Suppressor macrophage (primary cell): ENCODE data around the gene GDPD3.
A peak's percentile ranks its signal among the peaks of the same experiment; 100 is the strongest.
"Not testable (repeated sequence)": the region's sequence is repeated elsewhere in the genome, so short reads cannot be mapped to it uniquely, and the experiment has no call there.

Experiments
- DNase-seq, 4 experiments: peaks; one replicate each; pipeline ENCODE4 v3.0.0-alpha.2; 2020 to 2022
- total RNA-seq, 17 experiments: gene quantifications; one replicate each; lab custom pipeline; 2026; ENCODE audit warnings: mixed read lengths in 6 of 17, inconsistent platforms in 3 of 17; lab: John Stamatoyannopoulos, UW

Gene GDPD3, protein sequence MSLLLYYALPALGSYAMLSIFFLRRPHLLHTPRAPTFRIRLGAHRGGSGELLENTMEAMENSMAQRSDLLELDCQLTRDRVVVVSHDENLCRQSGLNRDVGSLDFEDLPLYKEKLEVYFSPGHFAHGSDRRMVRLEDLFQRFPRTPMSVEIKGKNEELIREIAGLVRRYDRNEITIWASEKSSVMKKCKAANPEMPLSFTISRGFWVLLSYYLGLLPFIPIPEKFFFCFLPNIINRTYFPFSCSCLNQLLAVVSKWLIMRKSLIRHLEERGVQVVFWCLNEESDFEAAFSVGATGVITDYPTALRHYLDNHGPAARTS
- 0 to 1.7 (median 0.18) reads per million in 17 experiments for total RNA-seq

GRCh38 chr16:30113031-30113710 is at the start of gene GDPD3:
Gene GDPD3 (minus strand): TSS chr16:30113537. CDS start chr16:30113478, 59 bp downstream.
- no peak for DNase-seq

DNA sequence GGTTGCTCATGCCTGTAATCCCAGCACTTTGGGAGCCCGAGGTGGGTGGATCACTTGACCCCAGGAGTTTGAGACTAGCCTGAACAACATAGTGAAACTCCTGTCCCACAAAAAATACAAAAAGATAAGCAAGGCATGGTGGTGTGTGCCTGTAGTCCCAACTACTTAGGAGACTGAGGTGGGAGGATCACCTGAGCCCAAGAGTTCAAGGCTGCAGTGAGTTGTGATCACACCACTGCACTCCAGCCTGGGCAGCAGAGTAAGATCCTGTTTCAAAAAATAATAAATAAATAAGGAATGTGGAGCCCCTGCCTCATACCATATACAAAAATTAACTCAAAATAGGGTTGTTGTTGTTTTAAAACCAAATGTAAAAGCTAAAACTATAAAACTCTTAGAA is 43.9 kb upstream of the GDPD3 start:
- DNase-seq = no peak

- DNase-seq = no peak
These were observed 41.9 kb upstream of the GDPD3 start for GRCh38 chr16:30155188-30155587.

DNA sequence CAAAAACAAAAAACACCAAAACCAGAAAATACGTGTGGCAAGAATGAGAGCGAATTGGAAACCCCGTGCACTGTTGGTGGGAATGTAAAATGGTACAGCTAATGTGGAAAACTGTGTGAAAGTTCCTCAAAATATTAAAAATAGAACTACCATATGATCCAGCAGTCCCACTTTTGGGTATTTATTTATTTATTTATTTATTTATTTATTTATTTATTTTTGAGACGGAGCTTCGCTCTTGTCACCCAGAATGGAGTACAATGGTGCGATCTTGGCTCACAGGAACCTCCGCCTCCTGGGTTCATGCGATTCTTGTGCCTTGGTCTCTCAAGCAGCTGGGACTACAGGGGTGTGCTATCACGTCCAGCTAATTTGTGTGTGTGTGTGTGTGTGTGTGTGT is 39.2 kb upstream of the GDPD3 start:
- DNase-seq = no peak

DNA sequence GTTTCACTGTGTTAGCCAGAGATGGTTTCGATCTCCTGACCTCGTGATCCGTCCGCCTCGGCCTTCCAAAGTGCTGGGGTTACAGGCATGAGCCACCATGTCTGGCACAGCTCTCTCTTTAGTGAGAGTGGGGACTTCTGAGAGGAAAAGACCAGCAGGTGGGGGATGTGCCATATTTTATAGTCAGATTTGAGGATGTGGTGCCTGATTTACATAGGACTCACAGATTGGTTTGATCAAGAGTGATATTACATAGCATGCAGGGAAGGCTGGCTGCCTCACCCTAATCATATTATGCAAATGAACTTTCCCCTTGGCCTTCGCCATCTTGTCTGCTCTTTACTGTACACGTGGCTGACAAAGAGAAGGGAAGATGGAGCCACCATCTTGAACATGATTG is 37.8 kb upstream of the GDPD3 start:
- no peak for DNase-seq

- peak; percentile 33 to 88 (median 68) for DNase-seq
These were observed 36.1 kb upstream of the GDPD3 start for GRCh38 chr16:30149250-30149930.

DNA sequence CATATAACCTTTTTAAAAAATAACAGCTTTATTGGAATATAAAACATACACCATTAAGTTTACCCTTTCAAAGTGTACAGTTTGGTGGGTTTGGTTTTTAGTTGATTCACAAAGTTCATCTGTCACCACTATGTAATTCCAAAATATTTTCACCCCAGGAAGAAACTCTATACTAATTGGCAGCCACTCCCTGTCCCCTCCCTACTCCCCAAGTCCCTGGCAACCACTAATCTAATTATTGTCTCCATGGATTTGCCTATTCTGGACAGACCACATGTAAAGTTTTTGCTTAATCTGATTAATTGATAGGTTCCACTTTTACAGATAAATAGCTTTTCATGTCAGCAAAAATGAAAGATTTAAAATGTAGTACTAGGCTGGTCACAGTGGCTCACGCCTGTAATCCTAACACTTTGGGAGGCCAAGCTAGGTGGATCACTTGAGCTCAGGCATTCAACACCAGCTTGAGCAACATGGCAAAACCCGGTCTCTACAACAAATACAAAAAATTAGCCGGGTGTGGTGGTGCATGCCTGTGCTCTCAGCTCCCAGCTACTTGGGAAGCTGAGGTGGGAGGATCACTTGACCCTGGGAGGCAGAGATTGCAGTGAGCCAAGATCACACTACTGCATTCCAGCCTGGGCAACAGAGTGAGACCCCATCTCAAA is 34.6 kb upstream of the GDPD3 start:
- DNase-seq = no peak

GRCh38 chr16:30145657-30146056 is 32.3 kb upstream of the GDPD3 start:
- no peak for DNase-seq

DNA sequence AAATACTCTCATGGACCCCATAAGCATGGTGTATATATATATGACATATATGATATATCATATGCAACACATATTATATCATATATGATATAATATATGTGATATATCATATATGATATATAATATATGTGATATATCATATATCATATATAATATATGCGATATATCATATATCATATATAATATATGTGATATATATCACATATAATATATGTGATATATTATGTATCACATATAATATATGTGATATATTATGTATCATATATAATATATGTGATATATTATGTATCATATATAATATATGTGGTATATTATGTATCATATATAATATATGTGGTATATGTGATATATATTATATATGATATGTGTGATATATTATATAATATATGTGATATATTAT is 31.6 kb upstream of the GDPD3 start:
- DNase-seq = no peak

- DNase-seq = no peak
These were observed 30.7 kb upstream of the GDPD3 start for GRCh38 chr16:30144017-30144416.

GRCh38 chr16:30143347-30143702 is 30.0 kb upstream of the GDPD3 start:
- no peak for DNase-seq

DNA sequence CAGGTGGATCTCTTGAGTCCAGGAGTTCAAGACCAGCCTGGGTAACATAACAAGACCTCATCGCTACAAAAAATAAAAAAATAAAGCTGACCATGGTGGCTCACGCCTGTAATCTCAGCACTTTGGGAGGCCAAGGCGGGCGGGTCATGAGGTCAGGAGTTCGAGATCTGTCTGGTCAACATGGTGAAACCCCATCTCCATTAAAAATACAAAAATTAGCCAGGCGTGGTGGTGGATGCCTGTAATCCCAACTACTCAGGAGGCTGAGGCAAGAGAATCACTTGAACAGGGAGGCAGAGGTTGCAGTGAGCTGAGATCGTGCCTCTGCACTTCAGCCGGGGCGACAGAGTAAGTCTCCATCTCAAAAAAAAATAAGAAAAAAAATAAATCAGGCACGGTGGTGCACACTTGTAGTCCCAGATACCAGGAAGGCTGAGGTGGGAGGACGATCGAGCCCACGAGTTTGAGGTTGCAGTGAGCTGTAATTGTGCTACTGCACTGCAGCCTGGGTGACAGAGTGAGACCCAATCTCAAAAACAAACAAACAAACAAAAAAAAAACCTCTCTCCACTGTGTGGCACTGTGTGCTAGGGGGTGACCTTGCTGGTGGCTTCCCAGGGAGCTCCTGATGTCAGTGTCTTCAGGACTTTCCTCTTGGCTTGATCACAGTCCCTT is 29.5 kb upstream of the GDPD3 start:
- peak; percentile 54 to 76 (median 73) for DNase-seq

DNA sequence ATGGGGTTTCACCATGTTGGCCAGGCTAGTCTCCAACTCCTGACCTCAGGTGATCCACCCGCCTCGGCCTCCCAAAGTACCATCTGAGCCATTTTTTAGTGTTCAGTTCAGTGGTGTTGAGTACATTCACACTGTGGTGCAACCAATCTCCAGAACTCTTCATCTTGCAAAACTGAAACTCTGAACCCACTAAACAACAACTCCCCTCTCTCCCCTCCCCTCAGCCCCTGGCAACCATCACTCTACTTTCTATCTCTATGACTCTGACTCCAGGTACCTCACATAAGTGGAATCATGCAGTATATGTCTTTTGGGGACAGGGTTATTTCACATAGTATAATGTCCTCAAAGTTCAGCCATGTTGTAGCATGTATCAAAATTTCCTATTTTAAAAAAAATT is 28.4 kb upstream of the GDPD3 start:
- no peak for DNase-seq

GRCh38 chr16:30139583-30140481 is 26.5 kb upstream of the GDPD3 start:
- DNase-seq = peak; percentile 20 to 54 (median 41)

DNA sequence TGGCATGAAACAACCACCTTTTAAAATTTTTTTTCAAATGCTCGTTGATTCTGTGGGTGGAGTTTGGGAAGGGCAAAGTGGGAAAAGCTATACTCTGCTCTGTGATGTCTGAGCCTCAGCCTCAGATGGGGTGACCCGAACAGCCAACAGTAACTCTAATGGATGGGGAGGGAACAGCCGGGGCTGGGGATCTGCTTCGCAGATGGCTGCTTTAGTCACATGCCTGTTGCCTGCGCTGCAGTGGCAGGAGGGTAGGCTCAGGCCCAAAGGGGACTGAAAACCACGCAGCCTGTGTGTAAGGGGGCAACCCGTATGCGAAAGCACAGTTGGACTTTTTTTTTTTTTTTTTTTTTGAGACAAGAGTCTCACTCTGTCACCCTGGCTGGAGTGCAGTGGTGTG is 24.6 kb upstream of the GDPD3 start:
- DNase-seq = no peak

DNA sequence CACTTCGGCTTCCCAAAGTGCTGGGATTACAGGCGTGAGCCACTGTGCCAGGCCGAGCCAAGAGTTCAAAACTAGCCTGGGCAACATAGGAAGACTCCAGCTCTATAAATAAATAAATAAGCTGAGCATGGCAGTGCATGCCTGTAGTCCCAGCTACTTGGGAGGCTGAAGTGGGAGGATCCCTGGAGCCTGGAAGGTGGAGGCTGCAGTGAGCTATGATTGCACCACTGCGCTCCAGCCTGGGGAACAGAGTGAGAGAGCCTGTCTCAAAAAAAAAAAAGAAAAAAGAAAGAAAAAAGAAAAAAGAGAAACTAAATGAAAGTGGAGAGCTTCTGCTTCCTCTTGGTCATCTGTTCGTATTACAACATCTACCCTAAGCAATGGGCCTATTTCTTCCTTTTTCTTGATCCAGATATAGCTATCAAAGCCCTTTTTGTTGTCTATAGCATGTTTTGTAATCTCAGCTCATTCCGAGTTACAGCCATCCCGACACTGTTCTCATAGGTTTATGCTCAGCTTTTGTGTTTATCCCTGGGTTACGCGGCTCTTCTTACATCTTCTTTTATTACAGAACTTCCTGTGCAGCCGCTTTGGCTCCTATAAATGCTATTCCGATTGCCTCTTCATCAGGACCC is 23.8 kb upstream of the GDPD3 start:
- DNase-seq = peak; percentile 63 to 90 (median 81)

DNA sequence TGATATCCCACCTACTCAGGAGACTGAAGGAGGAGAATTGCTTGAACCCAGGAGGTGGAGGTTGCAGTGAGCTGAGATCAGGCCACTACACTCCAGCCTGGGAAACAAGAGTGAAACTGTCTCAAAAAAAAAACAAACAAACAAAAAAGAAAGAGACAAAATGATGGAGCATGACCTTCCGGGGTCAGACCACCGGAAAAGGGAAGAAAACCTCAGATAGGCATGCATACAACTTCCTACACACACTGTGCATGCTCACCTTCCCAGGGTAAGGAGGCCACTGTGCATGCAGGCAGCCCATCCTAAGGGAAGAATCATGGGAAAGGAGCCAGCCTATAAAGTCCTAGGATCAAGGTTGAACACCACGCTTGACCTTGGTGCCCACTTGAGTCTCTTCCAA is 19.3 kb upstream of the GDPD3 start:
- DNase-seq = no peak

GRCh38 chr16:30131869-30132475 is 18.6 kb upstream of the GDPD3 start:
- no peak for DNase-seq

- DNase-seq = no peak
These were observed 14.7 kb upstream of the GDPD3 start for GRCh38 chr16:30127993-30128392.

DNA sequence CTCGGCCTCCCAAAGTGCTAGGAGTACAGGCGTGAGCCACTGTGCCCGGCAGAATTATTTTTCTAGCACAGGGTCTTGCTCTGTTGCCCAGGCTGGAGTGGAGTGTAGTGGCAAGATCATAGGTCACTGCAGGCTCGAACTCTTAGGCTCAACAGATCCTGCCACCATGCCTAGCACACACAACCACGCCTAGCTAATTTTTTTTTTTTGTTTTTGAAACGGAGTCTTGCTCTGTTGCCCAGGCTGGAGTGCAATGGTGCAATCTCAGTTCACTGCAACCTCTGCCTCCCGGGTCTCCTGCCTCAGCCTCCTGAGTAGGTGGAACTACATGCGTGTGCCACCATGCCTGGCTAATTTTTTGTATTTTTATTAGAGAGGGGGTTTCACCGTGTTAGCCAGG is 12.4 kb upstream of the GDPD3 start:
- not testable (repeated sequence) for DNase-seq

DNA sequence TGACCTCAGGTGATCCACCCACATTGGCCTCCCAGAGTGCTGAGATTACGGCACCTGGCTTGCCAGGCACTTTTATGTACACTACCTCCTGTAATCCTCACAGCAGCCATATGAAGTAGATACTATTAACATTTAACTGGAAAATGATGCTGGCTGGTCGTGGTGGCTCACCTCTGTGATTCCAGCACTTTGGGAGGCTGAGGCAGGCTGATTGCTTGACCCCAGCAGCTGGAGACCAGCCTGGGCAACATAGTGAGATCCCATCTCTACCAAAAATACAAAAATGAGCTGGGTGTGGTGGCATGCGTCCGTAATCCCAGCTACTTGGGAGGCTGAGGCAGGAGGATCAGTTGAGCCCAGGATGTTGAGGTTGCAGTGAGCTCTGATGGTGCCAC is 11.6 kb upstream of the GDPD3 start:
- DNase-seq = no peak
